Measurements from ENCODE around the gene RTP3.
"Not testable (repeated sequence)": the region's sequence is repeated elsewhere in the genome, so short reads cannot be mapped to it uniquely, and the experiment has no call there.

RTP3 gene

GRCh38 chr3:46491089-46492070, 6.4 kb upstream of the RTP3 start:
- no peak for DNase-seq

- no peak for DNase-seq
Measured at GRCh38 chr3:46492890-46493547, 4.8 kb upstream of the RTP3 start.

GRCh38 chr3:46494491-46494890, 3.3 kb upstream of the RTP3 start:
- DNase-seq, result not testable (repeated sequence)

- no peak for DNase-seq
Measured at GRCh38 chr3:46495901-46496456, 1.8 kb upstream of the RTP3 start.

DNA sequence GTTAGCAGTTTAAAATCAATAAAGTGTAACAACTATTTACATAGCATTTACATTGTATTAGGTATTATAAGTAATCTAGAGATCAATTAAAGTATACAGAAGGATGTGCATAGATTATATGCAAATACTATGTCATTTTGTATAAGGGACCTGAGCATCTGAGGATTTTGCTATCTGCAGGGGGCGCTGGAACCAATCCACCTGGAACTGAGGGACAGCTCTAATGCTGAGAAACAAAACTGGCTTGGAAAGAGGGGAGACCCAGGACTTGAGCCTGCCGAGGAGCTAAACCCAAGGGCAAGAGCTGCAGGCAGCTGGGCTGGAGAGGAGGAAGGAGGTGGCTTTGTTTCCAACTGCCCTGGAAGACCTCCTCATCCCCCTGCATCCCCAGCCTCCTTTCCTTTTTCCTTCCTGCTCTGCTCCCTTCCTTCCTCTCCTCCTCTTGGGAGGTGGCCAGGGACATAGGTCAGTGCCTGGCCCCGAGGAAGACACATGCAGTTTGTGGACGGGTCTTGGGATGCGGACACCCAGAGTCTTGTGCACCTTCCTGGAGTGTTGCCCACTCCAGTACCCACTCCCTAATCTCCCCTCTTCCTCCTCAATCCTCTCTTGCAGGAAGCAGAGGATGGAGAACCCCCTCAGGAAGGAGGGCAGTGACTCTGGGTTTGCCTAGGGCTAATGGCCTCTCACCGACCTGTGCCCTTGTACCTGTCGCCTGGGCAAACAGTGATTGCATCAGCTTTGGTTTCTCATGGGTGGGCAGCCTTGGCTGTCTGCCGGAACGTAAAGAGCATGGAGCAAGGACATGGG, 825 bp upstream of the RTP3 start:
- no peak for DNase-seq

GRCh38 chr3:46498916-46499519, 1.2 kb downstream of the RTP3 start:
- DNase-seq, result no peak

DNA sequence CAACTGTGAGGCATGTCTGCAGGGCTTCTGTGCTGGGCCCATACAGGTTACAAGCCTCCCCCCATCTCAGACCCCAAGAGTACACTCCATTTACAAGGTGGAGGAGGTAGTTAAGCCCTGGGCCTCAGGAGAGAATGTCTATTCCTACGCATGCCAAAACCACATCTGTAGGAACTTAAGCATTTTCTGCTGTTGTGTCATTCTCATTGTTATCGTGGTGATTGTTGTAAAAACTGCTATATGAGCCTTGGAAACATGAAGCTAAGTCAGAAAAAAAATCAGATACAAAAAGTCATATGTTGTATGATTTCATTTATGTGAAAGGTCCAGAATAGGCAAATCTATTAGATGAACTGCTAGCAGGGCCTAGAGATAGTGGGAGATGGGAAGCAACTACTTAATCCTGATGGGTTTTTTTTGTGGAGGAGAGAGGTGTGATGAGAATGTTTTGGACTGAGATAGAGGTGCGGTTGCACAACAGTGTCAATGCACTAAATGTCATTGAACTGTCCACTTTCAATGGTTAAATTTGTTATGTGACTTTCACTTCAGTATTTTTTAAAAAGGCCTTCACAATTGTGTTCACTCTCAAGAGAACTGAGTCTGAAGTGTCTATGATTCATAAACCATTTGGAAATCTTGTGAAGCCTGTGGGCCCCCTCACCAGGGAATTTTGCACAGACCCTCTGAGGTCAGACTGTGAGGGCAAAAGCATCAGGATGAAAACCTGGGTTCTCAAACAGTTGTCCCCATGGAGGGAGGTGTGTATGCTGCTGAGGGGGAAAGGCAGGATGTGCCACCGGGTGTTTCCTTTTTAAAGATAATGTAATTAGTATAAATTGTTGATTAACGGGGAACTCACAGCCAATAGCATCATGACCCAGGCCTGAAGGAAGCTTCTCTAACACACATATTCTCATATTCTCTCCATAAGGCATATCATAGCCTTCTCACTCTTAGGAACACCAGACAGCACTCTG, 3.2 kb downstream of the RTP3 start:
- no peak for DNase-seq

DNA sequence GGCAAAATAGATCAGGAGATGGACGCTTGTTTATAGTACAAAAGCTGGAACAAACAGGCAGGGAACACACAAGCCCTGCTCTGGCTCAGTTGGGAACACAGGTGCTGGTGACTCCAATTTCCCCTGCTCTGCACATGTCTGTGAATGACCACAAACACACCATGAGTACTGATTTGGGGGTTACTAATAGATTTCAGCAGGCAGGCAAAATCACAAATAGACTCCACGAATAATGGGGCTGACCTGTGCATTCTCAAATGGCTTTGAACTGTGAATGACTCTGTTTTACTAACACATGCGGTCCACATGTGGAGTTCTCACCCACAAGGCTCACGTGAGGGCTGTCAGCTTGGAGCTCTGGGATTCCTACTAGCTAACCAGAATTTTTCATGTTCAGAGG, 3.9 kb downstream of the RTP3 start:
- no peak for DNase-seq

DNA sequence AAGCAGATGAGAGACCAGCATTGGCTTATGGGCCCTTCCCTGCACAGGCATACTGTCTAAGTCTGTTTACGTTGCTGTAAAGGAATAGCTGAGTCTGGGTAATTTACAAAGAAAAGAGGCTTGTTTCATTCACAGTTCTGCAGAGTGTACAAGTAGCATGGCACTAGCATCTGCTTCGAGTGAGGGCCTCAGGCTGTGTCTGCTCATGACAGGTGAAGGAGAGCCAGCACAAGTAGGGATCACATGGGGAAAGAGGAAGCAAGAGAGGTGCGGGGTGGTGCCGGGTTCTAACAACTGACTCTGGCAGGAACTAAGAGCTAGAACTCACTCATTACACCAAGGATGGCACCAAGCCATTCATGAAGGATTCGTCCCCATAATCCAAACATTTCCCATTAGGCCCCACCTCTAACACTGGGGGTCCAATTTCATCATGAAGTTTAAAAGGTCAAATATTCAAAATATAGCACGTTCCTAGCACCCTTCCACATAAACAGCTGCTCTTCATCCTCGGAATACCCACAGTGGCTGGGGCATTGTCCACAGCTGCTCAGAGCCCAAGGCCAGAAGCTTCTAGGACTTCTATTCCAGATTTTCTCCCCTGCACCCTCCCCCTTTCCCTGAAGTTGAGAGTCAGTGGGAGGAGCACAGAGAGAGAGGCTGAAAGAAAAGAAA, 5.6 kb downstream of the RTP3 start:
- DNase-seq, result no peak

GRCh38 chr3:46504789-46505188, 7.0 kb downstream of the RTP3 start:
- DNase-seq, result no peak

GRCh38 chr3:46505953-46506352, 8.2 kb downstream of the RTP3 start:
- no peak for DNase-seq

- DNase-seq, result no peak
Measured at GRCh38 chr3:46506526-46506925, 8.8 kb downstream of the RTP3 start.

- DNase-seq, result no peak
Measured at GRCh38 chr3:46508850-46509591, 11.2 kb downstream of the RTP3 start.

- DNase-seq, result no peak
Measured at GRCh38 chr3:46509661-46510187, 11.9 kb downstream of the RTP3 start.

DNA sequence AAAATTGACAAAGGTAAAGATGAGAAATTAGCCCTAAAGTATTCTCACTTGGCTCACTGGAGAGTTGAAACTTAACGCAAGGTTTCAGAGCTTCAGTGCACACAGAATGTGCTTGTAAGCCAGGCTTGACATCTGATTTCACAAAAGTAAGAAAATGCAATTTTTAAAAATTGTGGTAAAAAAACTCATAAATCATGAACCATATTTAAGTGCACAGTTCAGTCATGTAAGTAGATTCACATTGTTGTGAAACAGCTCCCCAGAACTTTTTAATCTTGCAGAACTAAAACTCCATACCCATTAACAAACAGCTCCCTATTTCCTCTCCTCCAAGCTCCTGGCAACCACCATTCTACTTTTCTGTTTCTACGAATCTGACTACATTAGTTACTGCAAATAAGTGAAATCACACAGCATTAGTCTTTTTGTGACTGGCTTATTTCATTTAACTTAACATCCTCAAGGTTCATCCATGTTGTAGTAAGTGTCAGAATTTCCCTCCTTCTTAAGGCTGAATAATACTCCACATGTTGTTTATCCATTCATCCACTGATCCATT, 14.5 kb downstream of the RTP3 start:
- no peak for DNase-seq

DNA sequence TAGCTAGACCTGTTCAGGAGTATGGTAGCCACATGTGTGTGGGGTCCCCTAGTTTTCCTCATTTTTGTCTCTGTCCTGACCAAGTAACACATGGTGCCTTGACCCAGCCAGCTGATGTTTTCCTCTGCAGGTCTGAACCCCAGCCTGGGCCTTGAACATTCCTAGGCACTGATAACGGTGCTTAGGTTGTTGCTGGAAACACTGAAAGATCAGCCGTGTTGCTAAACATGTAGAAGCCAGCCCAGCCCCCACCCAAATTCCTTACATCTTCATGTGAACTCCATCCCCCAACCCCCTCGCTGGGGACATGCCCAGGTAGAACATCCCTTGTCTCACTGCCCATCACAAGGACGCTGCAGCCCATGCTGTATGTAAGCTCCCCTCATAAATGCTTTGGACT, 18.7 kb downstream of the RTP3 start:
- no peak for DNase-seq

- no peak for DNase-seq
Measured at GRCh38 chr3:46517016-46517783, 19.4 kb downstream of the RTP3 start.

DNA sequence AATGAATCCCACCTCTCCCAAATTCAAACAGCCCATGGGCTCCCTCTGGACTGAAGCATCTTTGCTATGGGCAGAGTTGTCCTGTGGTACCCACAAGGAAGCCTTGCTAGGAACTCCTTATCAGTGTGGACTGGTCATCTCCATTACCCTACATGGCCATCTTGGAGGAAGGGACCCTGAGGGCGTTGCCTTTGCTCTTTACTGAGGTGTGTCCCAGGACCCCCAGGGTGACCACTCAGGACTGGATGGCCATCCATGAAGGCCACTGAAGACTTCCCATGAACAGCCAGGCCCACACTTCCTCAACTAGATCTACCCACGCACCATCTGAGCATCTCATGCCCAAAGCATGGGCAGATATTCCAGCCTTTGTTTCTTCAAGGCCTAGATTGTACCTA, 20.0 kb downstream of the RTP3 start:
- DNase-seq, result no peak

GRCh38 chr3:46519952-46520351, 22.2 kb downstream of the RTP3 start:
- DNase-seq, result no peak
